Spinal cord (tissue), 10 donors: Measurements from ENCODE around the gene RPS10. TPM values are rescaled to one million over a fixed set of nuclear protein-coding genes. Genes with fewer than 3 reads are reported as not detected.

Source experiments
- DNase-seq, 6 donors: peaks; one replicate each; pipeline versions ENCODE4 v3.0.0 to v3.0.0-alpha.2; 2013 to 2015; ENCODE audit warnings: low spot score in 6 of 6, low read depth in 4 of 6
- H3K27ac ChIP-seq: one replicate; pipeline ENCODE4 v1.5.1; 2013; ENCODE audit warnings: low read depth, low read length, control low read depth
- H3K27me3 ChIP-seq: one replicate; pipeline ENCODE4 v1.6.1; 2013; ENCODE audit warnings: low read length; ENCODE audit not compliant: control insufficient read depth, insufficient read depth
- H3K36me3 ChIP-seq: one replicate; pipeline ENCODE4 v1.6.1; 2013; ENCODE audit warnings: low read length; ENCODE audit not compliant: control insufficient read depth, insufficient read depth
- H3K4me1 ChIP-seq: one replicate; pipeline ENCODE4 v1.6.1; 2013; ENCODE audit warnings: low read length; ENCODE audit not compliant: control insufficient read depth, insufficient read depth
- H3K4me3 ChIP-seq: one replicate; pipeline ENCODE4 v1.5.1; 2013; ENCODE audit warnings: low read depth, low read length, control low read depth
- H3K9me3 ChIP-seq: one replicate; pipeline ENCODE4 v1.6.1; 2013; ENCODE audit warnings: low read length; ENCODE audit not compliant: control insufficient read depth, insufficient read depth
- WGBS: methylation state at CpG from one replicate; pipeline ENCODE4 v1.1.5; 2013; ENCODE audit warnings: missing lambda C conversion rate; ENCODE audit not compliant: insufficient coverage; 5-methylcytosine and 5-hydroxymethylcytosine counted together
- polyA plus RNA-seq, 2 donors: library from polyadenylated mRNA; unstranded; fragments of 120-200 nt; gene quantifications; one replicate each; pipeline ENCODE4 v1.2.1, GENCODE V29; 2013; ENCODE audit not compliant: insufficient read length in 2 of 2
- total RNA-seq, 2 donors: library from RNA; depleted of rRNA in 1 of 2; stranded (reverse); fragments of 120-200 nt in 1 of 2; fragments of >200 nt in 1 of 2; gene quantifications; one replicate each; pipeline versions ENCODE4 v1.2.3 to v1.2.4, GENCODE V29; 2013 to 2014
- donor health status: healthy.

RPS10 gene
- total and polyA plus RNA-seq, 4 donors, result 803 to 2,031 (median 844) TPM

- Histone ChIP-seq H3K27me3 (no peaks in the 10 kb centered on the region), H3K4me1 (peaks cover 23% of the 10 kb centered on the region), H3K27ac (no peak overlapping the region), H3K36me3 (no peaks in the 10 kb centered on the region), H3K4me3 (no peak overlapping the region), H3K9me3 (no peaks in the 10 kb centered on the region)
- WGBS, result 44% methylated on average over 1 of the region's 3 CpGs
- DNase-seq, result peak in 2 of 6 donors; percentile 15 to 92
Measured at GRCh38 chr6:34388421-34388820, 37.4 kb downstream of the RPS10 start.

DNA sequence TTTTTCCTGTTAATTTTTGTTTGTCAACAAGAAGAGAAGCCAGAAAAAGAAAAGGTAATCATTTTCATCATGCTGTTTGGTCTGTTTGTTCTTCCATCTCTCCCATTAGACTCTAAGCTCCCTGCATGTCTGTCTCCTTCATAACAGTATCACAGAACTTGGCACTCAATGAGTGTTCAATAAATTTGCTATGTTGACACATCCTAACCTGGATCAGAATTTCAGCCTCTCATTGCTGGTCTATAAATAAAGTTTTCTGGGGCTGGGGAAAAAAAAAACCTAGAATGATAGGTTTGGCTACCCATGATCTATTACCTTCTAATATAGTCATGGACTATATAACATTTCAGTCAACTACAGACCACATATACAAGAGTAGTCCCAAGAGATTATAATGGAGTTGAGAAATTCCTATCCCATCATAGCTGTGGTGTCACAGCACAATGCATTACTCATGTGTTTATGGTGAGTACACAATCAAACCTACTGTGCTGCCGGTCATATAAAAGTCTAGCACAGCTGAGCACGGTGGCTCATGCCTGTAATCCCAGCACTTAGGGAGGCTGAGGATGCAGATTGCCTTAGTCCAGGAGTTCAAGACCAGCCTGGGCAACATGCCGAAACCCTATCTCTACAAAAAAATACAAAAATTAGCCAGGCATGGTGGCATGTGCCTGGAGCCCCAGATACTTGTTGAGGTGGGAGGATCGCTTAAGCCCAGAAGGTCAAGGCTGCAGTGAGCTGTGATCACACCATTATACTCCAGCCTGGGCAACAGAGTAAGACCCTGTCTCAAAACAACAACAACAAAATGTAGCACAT lies 39.3 kb downstream of the RPS10 start:
- DNase-seq, result no peak
- Histone ChIP-seq H3K4me3 (no peak overlapping the region), H3K4me1 (peaks cover 21% of the 10 kb centered on the region), H3K36me3 (no peaks in the 10 kb centered on the region), H3K9me3 (no peaks in the 10 kb centered on the region), H3K27ac (no peak overlapping the region), H3K27me3 (no peaks in the 10 kb centered on the region)
- WGBS, result 63% methylated on average over 2 of the region's 4 CpGs

- Histone ChIP-seq H3K27ac (no peak overlapping the region), H3K9me3 (no peaks in the 10 kb centered on the region), H3K4me1 (peaks cover 21% of the 10 kb centered on the region)
Measured at GRCh38 chr6:34385793-34386195, 40.1 kb downstream of the RPS10 start.

DNA sequence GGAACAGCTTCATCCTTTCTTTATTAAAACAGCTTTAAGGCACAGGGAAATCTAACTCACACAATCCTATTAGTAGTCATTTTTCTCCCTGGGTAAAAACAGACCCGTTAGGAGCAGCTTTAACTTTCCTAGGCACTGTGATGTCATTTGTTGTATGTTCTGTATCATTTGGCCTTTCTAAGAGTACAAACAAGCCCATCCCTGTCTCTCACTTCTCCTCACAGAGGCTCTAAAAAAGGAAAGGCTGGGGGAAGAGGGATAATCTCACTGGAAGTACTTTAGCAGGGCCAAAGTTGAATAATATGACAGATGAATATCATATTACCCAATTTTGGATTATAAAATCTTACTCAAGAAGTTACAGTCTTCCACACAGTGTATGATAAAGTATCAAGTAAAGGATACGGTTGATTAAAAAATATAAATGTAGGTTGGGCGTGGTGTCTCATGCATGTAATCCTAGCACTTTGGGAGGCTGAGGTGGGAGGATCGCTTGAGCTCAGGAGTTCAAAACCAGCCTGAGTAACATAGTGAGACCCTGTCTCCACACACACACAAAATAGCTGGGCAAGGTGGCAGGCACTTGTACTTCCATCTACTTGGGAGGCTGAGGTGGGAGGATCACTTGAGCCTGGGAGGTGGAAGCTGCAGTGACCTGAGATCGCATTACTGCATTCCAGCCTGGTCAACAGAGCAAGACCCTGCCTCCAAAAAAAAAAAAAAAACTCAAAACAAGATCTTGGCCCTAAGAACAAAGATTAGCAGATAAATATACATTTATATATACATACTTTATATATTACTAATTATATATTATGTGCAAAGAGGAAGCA lies 41.3 kb downstream of the RPS10 start:
- H3K36me3 ChIP-seq, result peaks cover 3% of the 10 kb centered on the region
- no peaks in the 10 kb centered on the region for H3K9me3 ChIP-seq
- no CpG with 5 or more reads among the region's 5 CpGs for WGBS
- no peaks in the 10 kb centered on the region for H3K27me3 ChIP-seq
- H3K27ac ChIP-seq, result peak overlapping the region; percentile 67
- H3K4me1 ChIP-seq, result peaks cover 12% of the 10 kb centered on the region
- H3K4me3 ChIP-seq, result no peak overlapping the region
- DNase-seq, result no peak

More at GRCh38 chr6:34385793-34386195, 40.1 kb downstream of the RPS10 start:
- Histone ChIP-seq H3K36me3 (no peaks in the 10 kb centered on the region), H3K4me3 (no peak overlapping the region), H3K27me3 (no peaks in the 10 kb centered on the region)
- no peak for DNase-seq
- 17% methylated on average over 1 of the region's 3 CpGs for whole genome bisulfite sequencing

DNA sequence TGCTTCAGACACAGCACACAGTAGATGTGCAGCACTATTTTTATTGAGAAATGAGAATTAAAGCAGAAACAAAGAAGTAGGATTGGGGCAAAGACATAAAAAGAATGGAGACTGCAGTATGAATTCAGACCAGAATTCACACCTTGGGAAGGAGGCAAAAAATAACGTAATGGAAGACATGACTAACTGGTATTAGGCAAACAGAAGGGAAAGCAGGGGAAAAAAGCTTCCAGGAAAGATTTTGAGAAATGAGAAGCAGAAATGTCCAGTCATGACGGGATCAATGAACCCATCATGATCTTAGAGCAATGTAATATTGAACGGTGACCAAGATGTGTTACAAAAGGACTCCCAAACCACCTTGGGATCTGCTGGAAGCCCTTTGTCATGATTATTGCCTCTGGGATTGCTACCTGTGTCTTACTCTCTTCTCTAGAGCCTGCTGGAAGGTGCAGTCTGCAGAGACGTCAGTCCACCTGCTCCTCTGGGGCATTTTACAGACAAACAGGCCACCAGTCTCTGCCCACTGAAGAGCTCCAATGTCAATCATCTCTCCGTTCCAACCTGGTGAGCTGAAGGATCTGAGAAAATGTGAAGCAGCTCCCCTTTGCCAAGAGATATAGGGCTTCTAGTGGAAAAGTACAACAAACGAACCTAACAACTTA lies 42.1 kb downstream of the RPS10 start:
- H3K9me3 ChIP-seq, result no peaks in the 10 kb centered on the region
- H3K27ac ChIP-seq, result peak overlapping the region; percentile 67
- H3K4me3 ChIP-seq, result no peak overlapping the region

DNA sequence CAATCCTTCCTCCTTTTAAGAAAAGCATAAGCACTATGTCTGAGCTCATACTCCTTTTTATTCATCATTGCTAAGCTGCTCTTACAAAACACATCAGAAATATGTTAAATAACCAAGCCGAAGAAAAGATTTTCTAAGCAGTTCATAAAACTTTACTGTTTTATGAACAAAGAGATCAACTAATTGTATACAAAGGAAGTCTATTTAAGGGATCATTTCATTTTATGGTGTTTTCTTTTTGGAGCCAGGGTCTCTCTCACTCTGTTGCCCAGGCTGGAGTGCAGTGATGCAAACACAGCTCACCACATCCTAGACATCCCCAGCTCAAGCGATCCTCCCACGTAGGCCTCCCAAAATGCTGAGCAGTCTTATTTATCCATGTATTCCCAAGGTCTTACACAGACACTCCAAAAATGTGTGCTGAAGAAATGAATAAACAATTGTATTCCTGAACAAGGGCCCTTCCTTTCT lies 42.7 kb downstream of the RPS10 start:
- peak overlapping the region; percentile 67 for H3K27ac ChIP-seq
- H3K27me3 ChIP-seq, result no peaks in the 10 kb centered on the region
- H3K4me1 ChIP-seq, result peaks cover 9% of the 10 kb centered on the region
- H3K9me3 ChIP-seq, result no peaks in the 10 kb centered on the region
- peaks cover 3% of the 10 kb centered on the region for H3K36me3 ChIP-seq
- H3K4me3 ChIP-seq, result no peak overlapping the region
- WGBS, result 8% methylated on average over 2 of the region's 3 CpGs
- DNase-seq, result no peak

More for the DNA sequence above, 42.1 kb downstream of the RPS10 start:
- Histone ChIP-seq H3K36me3 (peaks cover 3% of the 10 kb centered on the region), H3K4me1 (peaks cover 9% of the 10 kb centered on the region), H3K27me3 (no peaks in the 10 kb centered on the region)
- WGBS, result 73% methylated on average over 6 of the region's 6 CpGs
- no peak for DNase-seq

DNA sequence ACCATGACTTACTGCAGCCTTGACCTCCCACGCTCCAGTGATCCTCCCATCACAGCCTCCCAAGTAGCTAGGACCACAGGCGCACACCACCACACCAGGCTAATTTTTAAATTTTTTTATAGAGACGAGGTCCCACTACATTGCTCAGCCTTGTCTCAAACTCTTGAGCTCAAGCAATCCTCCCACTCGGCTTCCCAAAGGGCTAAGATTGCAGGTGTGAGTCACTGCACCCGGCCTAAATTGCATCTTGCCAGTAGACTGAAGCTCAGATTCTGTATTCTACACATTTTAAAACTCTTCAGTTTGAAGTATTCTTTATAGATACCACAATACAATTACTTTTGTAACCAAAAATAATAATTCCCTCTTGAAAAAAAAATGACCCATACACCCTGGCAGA lies 44.8 kb downstream of the RPS10 start:
- H3K36me3 ChIP-seq, result peaks cover 3% of the 10 kb centered on the region
- DNase-seq, result no peak
- H3K27me3 ChIP-seq, result no peaks in the 10 kb centered on the region
- H3K4me3 ChIP-seq, result no peak overlapping the region
- H3K4me1 ChIP-seq, result peaks cover 9% of the 10 kb centered on the region
- no peak overlapping the region for H3K27ac ChIP-seq
- 90% methylated on average over 3 of the region's 5 CpGs for WGBS
- no peaks in the 10 kb centered on the region for H3K9me3 ChIP-seq

DNA sequence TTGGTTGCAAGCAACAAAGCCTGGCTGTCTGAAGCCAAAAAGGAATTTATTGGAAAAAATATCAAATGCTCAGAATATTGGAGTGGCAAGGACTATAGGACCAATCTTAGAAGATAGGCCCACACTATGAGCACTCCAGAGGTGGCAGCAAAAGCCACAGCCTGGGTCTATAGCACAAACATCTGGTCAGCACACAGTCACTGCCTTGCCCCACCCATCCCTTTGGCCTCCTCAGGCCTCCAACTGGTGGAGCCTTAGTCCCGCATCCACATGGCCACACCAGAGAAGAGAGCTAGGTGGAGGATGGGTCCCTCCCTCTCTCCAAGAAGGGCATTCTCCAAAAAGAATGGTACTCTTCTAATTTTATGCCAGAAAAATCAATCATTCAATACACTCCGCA lies 47.4 kb downstream of the RPS10 start:
- Histone ChIP-seq H3K4me3 (no peak overlapping the region), H3K27ac (no peak overlapping the region), H3K36me3 (peaks cover 3% of the 10 kb centered on the region), H3K4me1 (peaks cover 6% of the 10 kb centered on the region), H3K27me3 (no peaks in the 10 kb centered on the region), H3K9me3 (no peaks in the 10 kb centered on the region)
- DNase-seq, result no peak
- 91% methylated on average over 2 of the region's 2 CpGs for WGBS

GRCh38 chr6:34377984-34378383 lies 47.9 kb downstream of the RPS10 start:
- DNase-seq, result no peak
- H3K9me3 ChIP-seq, result no peaks in the 10 kb centered on the region
- no peak overlapping the region for H3K27ac ChIP-seq
- H3K27me3 ChIP-seq, result no peaks in the 10 kb centered on the region
- WGBS, result 92% methylated on average over 2 of the region's 5 CpGs
- H3K4me3 ChIP-seq, result no peak overlapping the region
- peaks cover 3% of the 10 kb centered on the region for H3K36me3 ChIP-seq
- H3K4me1 ChIP-seq, result peaks cover 5% of the 10 kb centered on the region
